Astrocyte (in vitro differentiated cells and primary cell): Measurements from ENCODE around the gene NOB1. TPM values are rescaled to one million over a fixed set of nuclear protein-coding genes. Genes with fewer than 3 reads are reported as not detected.

ENCODE experiments used
- DNase-seq: peaks from one replicate; pipeline ENCODE4 v3.0.0-alpha.2; 2010; ENCODE audit warnings: low read depth
- FAIRE-seq: peaks from 2 replicates; lab custom pipeline; 2011; peaks lifted over from hg19 to GRCh38; lab: Jason Lieb, UNC
- H2AFZ ChIP-seq: 2 replicates; pipeline ENCODE4 v1.6.0; 2012; ENCODE audit warnings: low read depth, low read length, inconsistent platforms
- H3K27ac ChIP-seq: 2 replicates; pipeline ENCODE4 v1.5.1; 2011; ENCODE audit warnings: low read depth, low read length, inconsistent platforms
- H3K27me3 ChIP-seq: 2 replicates; pipeline ENCODE4 v1.6.0; 2011; ENCODE audit warnings: low read length, inconsistent platforms; ENCODE audit not compliant: insufficient read depth
- H3K36me3 ChIP-seq: 2 replicates; pipeline ENCODE4 v1.5.1; 2011; ENCODE audit warnings: low read length, inconsistent platforms; ENCODE audit not compliant: insufficient read depth
- H3K4me1 ChIP-seq: 2 replicates; pipeline ENCODE4 v1.5.1; 2011; ENCODE audit warnings: low read length, inconsistent platforms; ENCODE audit not compliant: insufficient read depth
- H3K4me2 ChIP-seq: 2 replicates; pipeline ENCODE4 v1.6.0; 2012; ENCODE audit warnings: low read length, inconsistent platforms
- H3K4me3 ChIP-seq: 2 replicates; pipeline ENCODE4 v1.5.1; 2011; ENCODE audit warnings: low read depth, mild to moderate bottlenecking, low read length, inconsistent platforms; ENCODE audit not compliant: insufficient read depth
- H3K79me2 ChIP-seq: 2 replicates; pipeline ENCODE4 v1.6.0; 2012; ENCODE audit warnings: mild to moderate bottlenecking, low read length, inconsistent platforms; ENCODE audit not compliant: insufficient read depth
- H3K9ac ChIP-seq: 2 replicates; pipeline ENCODE4 v1.6.0; 2012; ENCODE audit warnings: mild to moderate bottlenecking, low read length, inconsistent platforms
- H3K9me3 ChIP-seq: 2 replicates; pipeline ENCODE4 v1.5.1; 2012; ENCODE audit warnings: low read depth, mild to moderate bottlenecking, low read length, inconsistent platforms; ENCODE audit not compliant: insufficient read depth
- H4K20me1 ChIP-seq: 2 replicates; pipeline ENCODE4 v1.6.0; 2012; ENCODE audit warnings: low read length, inconsistent platforms; ENCODE audit not compliant: insufficient read depth
- H3K27ac Mint-ChIP-seq: one replicate; pipeline ENCODE4 v1.8.0; 2021; ENCODE audit warnings: mild to moderate bottlenecking, mixed read lengths; ENCODE audit not compliant: unreplicated experiment
- H3K27me3 Mint-ChIP-seq: one replicate; pipeline ENCODE4 v1.8.0; 2021; ENCODE audit warnings: low read depth, mixed read lengths; ENCODE audit not compliant: unreplicated experiment
- H3K36me3 Mint-ChIP-seq: one replicate; pipeline ENCODE4 v1.8.0; 2021; ENCODE audit warnings: low read depth, mixed read lengths; ENCODE audit not compliant: unreplicated experiment
- H3K4me1 Mint-ChIP-seq: one replicate; pipeline ENCODE4 v1.8.0; 2021; ENCODE audit warnings: low read depth, mixed read lengths; ENCODE audit not compliant: unreplicated experiment
- H3K4me3 Mint-ChIP-seq: one replicate; pipeline ENCODE4 v1.8.0; 2021; ENCODE audit warnings: mild to moderate bottlenecking, moderate library complexity, mixed read lengths; ENCODE audit not compliant: unreplicated experiment
- H3K9me3 Mint-ChIP-seq: one replicate; pipeline ENCODE4 v1.8.0; 2021; ENCODE audit warnings: mild to moderate bottlenecking, mixed read lengths; ENCODE audit not compliant: unreplicated experiment
- CTCF ChIP-seq: IDR thresholded peaks from 2 replicates; pipeline ENCODE4 v1.5.1; 2011; ENCODE audit warnings: low read depth, mild to moderate bottlenecking, inconsistent platforms, low read length, moderate library complexity; ENCODE audit not compliant: insufficient read depth
- EZH2 ChIP-seq: IDR thresholded peaks from 2 replicates; pipeline ENCODE4 v1.6.1; 2012; ENCODE audit warnings: mild to moderate bottlenecking, low read length, inconsistent platforms; ENCODE audit not compliant: insufficient read depth
- total RNA-seq: library from RNA; stranded (reverse); gene quantifications from 2 replicates; pipeline ENCODE4 v1.2.1, GENCODE V29; 2021

The NOB1 gene
- total RNA-seq, 1 donor from 2014 or later: 46.0 TPM

DNA sequence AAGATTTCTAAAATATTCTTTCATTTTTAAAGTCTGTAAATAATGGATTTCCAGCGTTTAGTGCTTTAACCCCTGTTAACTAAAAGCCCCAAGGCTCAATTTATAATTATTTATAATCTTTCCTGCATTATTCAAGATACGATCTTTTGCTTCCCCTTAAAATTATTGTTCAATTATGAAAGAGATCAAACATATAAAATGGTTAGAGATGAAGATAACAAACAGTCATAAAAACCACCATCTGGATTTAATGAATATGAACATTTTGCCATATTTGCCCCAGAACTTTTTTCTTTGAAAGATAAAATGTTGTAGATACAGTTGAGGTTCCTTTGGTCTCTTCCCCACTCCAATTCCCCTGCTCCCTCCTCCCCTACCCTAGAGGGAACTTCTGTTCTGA, 25.0 kb upstream of the NOB1 start:
- no peaks in the 10 kb centered on the region for H3K27me3 Mint-ChIP-seq
- H3K4me3 Mint-ChIP-seq: no peak overlapping the region
- DNase-seq: no peak
- Histone ChIP-seq H3K4me3 (no peak overlapping the region), H3K27ac (no peak overlapping the region), H3K27me3 (no peaks in the 10 kb centered on the region), H3K9me3 (no peaks in the 10 kb centered on the region), H3K36me3 (no peaks in the 10 kb centered on the region), H3K79me2 (peaks cover 4% of the 10 kb centered on the region), H4K20me1 (peaks cover 8% of the 10 kb centered on the region), H3K4me2 (no peak overlapping the region), H2AFZ (no peak overlapping the region), H3K4me1 (no peaks in the 10 kb centered on the region), H3K9ac (no peak overlapping the region)
- H3K4me1 Mint-ChIP-seq: no peaks in the 10 kb centered on the region
- H3K36me3 Mint-ChIP-seq: peaks cover 12% of the 10 kb centered on the region
- H3K27ac Mint-ChIP-seq: no peak overlapping the region
- peaks cover 5% of the 10 kb centered on the region for H3K9me3 Mint-ChIP-seq
- no peak for FAIRE-seq
- TF ChIP-seq EZH2: no peak
- TF ChIP-seq CTCF: no peak

GRCh38 chr16:69775563-69775962, 20.8 kb upstream of the NOB1 start:
- Histone ChIP-seq H3K79me2 (peaks cover 28% of the 10 kb centered on the region), H3K27ac (no peak overlapping the region), H3K9me3 (no peaks in the 10 kb centered on the region), H4K20me1 (peaks cover 26% of the 10 kb centered on the region), H2AFZ (no peak overlapping the region), H3K9ac (no peak overlapping the region), H3K4me1 (peaks cover 2% of the 10 kb centered on the region), H3K4me2 (no peak overlapping the region), H3K27me3 (no peaks in the 10 kb centered on the region), H3K36me3 (no peaks in the 10 kb centered on the region), H3K4me3 (no peak overlapping the region)
- peaks cover 8% of the 10 kb centered on the region for H3K36me3 Mint-ChIP-seq
- H3K4me1 Mint-ChIP-seq: peaks cover 9% of the 10 kb centered on the region
- no peaks in the 10 kb centered on the region for H3K27me3 Mint-ChIP-seq
- H3K27ac Mint-ChIP-seq: no peak overlapping the region
- FAIRE-seq (no peak), DNase-seq (no peak)
- peaks cover 5% of the 10 kb centered on the region for H3K9me3 Mint-ChIP-seq
- TF ChIP-seq CTCF (no peak), EZH2 (no peak)
- no peak overlapping the region for H3K4me3 Mint-ChIP-seq

DNA sequence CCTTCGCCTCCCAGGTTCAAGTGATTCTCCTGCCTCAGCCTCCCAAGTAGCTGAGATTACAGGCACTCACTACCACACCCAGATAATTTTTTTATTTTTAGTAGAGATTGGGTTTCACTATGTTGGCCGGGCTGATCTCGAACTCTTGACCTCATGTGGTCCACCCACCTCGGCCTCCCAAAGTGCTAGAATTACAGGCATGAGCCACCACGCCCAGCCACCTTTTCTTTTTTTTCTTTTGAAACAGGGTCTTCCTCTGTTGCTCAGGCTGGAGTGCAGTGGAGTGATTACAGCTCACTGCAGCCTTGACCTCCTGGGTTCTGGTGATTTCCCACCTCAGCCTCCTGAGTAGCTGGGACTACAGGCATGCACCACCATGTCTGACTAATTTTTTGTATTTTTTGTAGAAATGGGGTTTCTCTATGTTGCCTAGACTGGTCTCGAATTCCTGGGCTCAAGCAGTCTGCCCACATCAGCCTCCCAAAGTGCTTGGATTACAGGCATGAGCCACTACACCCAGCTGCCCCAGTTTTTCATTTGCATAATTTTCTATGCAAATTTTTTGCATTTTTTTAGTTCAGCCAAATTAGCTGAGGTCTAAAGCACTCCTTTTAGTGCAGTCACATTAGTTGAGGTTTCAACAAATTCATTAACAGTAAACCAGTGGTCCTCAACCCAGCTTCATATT, 18.7 kb upstream of the NOB1 start:
- Histone ChIP-seq H3K36me3 (no peaks in the 10 kb centered on the region), H3K27me3 (no peaks in the 10 kb centered on the region), H3K79me2 (peaks cover 44% of the 10 kb centered on the region), H3K4me2 (peak overlapping the region; percentile 47), H3K4me3 (no peak overlapping the region), H3K27ac (no peak overlapping the region), H2AFZ (no peak overlapping the region), H4K20me1 (peaks cover 27% of the 10 kb centered on the region), H3K9ac (no peak overlapping the region), H3K9me3 (no peaks in the 10 kb centered on the region), H3K4me1 (peaks cover 2% of the 10 kb centered on the region)
- H3K4me3 Mint-ChIP-seq: no peak overlapping the region
- H3K4me1 Mint-ChIP-seq: peaks cover 9% of the 10 kb centered on the region
- H3K9me3 Mint-ChIP-seq: peaks cover 5% of the 10 kb centered on the region
- H3K27me3 Mint-ChIP-seq: no peaks in the 10 kb centered on the region
- TF ChIP-seq CTCF: no peak
- TF ChIP-seq EZH2: no peak
- FAIRE-seq (no peak), DNase-seq (no peak)
- peaks cover 8% of the 10 kb centered on the region for H3K36me3 Mint-ChIP-seq
- H3K27ac Mint-ChIP-seq: no peak overlapping the region
